ENCODE measurements around the gene L3MBTL1.

DNA sequence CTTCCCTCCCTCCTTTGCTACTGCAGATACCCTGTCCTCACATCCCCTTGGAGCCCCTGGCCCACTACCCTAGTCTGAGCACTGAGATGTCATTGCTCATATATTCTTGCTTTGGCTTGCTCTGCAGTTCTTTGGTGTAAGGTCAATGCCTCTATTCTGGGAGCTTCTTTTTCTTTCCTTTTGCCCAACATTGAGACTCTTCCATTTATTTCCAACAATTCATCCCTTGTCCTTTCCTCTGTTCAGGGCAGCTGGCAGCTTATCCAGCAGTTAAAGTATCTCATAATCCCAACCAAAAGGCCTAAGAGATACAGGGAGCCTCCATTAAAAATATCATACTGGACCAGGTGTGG lies 23.6 kb downstream of the L3MBTL1 start:
- TF ChIP-seq JUN (IDR thresholded peaks at IDR 0.05; ENCODE audit: borderline replicate concordance, insufficient read depth, insufficient read length, low read depth) (no peak), POLR2AphosphoS5 (IDR thresholded peaks at IDR 0.05; ENCODE audit: insufficient read depth, low read depth, low read length) (no peak)
